Dendritic cell treated with granulocyte-macrophage colony-stimulating factor and Interleukin-4, amounts not matched to agents 40 ng/mL and 50 ng/mL, for 4 days (primary cell): ENCODE data around the gene DEGS2.

Experiments used
- H3K27ac Mint-ChIP-seq: one replicate; pipeline ENCODE4 v1.8.0; 2022; ENCODE audit warnings: mild to moderate bottlenecking, mixed read lengths
- H3K27me3 Mint-ChIP-seq: one replicate; pipeline ENCODE4 v1.8.0; 2022; ENCODE audit warnings: mild to moderate bottlenecking, mixed read lengths
- H3K36me3 Mint-ChIP-seq: one replicate; pipeline ENCODE4 v1.8.0; 2022; ENCODE audit warnings: low read depth, mixed read lengths
- H3K4me1 Mint-ChIP-seq: one replicate; pipeline ENCODE4 v1.8.0; 2022; ENCODE audit warnings: low read depth, mixed read lengths
- H3K4me3 Mint-ChIP-seq: one replicate; pipeline ENCODE4 v1.8.0; 2022; ENCODE audit warnings: mild to moderate bottlenecking, moderate library complexity, mixed read lengths
- H3K9me3 Mint-ChIP-seq: one replicate; pipeline ENCODE4 v1.8.0; 2022; ENCODE audit warnings: mixed read lengths
- intact Hi-C: fragments of 100-400 bp; cut with micrococcal nuclease; formaldehyde crosslinking; loops from one replicate; pipeline ENCODE4 v1.15.0; 2022

DEGS2 gene

DNA sequence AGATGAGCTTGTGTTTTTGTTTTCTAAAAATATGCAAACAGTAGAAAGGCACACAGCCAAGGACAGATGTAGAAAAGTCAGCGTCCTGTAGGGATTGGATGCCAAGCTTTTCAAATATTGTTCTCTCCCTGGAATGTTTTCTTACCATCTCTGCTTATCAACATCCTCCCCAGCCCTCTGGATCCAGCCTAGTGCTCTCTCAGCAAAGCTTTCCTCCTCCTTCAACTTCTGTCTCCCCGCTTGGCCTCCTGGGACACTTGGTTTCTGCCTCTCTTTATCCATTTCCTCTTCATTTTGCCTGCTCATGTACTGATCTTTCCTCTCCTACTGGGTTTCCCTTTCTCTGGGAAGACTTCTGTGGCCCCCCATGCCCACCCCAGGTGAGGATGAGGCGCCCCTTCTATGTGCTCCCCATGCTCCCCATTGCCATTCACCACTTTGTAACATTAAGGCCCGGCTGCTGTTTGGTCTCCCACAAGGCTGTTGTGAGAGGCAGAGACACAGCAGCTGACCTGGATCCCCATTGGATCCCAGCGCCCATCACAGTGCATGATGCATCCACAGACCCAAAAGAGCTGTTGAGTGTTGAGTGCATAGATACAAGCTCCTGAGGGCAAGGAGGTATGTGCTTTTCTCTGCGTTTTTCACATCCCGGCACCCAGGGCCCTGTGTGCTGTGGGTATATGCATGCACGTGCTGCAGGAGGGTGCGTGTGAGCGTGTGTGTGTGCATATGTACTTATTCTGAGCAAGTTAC lies 56.0 kb downstream of the DEGS2 start:
- peak overlapping the region; percentile 33 for H3K27ac Mint-ChIP-seq
- intact Hi-C loops = loop anchor here (2.0 kb wide), 1 partner anchor 47 kb away; no protein-coding TSS in a partner anchor
- peaks cover 65% of the 10 kb centered on the region for H3K4me1 Mint-ChIP-seq
- no peaks in the 10 kb centered on the region for H3K9me3 Mint-ChIP-seq
- H3K36me3 Mint-ChIP-seq = peaks cover 97% of the 10 kb centered on the region
- no peaks in the 10 kb centered on the region for H3K27me3 Mint-ChIP-seq
- H3K4me3 Mint-ChIP-seq = no peak overlapping the region

DNA sequence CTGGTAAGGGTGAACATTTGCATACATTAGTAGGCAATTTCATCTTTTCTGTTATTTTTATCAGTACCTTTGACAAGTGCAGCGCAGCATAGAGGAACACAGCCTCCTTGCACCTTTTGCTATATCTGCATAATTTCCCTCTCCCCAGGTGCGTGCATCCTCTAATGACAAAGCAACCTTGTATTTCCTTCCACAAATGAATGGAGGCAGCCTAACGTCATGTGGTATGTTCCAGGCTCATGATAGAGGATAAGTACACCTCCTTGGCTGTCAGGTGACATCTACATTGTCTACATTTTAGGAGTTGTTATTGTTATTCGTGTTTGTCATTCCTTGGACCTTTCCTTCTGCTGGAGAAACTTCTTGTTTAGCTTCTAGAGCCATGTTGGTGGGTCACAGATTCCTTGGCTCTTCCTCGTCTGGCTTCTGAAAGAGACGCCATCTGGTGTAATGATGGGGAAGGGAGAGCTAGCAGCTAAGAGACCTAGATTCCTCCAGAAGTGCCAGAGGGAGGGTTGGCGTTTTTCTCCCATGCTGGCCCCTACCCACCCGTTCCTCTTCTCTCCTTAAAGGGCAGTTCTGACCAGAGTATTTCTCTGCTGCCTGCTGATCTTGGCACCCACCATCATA lies 57.2 kb downstream of the DEGS2 start:
- intact Hi-C loops = no loop called here
- H3K4me1 Mint-ChIP-seq = peaks cover 62% of the 10 kb centered on the region
- peaks cover 97% of the 10 kb centered on the region for H3K36me3 Mint-ChIP-seq
- H3K4me3 Mint-ChIP-seq = no peak overlapping the region
- H3K27me3 Mint-ChIP-seq = no peaks in the 10 kb centered on the region
- H3K9me3 Mint-ChIP-seq = no peaks in the 10 kb centered on the region
- H3K27ac Mint-ChIP-seq = no peak overlapping the region

DNA sequence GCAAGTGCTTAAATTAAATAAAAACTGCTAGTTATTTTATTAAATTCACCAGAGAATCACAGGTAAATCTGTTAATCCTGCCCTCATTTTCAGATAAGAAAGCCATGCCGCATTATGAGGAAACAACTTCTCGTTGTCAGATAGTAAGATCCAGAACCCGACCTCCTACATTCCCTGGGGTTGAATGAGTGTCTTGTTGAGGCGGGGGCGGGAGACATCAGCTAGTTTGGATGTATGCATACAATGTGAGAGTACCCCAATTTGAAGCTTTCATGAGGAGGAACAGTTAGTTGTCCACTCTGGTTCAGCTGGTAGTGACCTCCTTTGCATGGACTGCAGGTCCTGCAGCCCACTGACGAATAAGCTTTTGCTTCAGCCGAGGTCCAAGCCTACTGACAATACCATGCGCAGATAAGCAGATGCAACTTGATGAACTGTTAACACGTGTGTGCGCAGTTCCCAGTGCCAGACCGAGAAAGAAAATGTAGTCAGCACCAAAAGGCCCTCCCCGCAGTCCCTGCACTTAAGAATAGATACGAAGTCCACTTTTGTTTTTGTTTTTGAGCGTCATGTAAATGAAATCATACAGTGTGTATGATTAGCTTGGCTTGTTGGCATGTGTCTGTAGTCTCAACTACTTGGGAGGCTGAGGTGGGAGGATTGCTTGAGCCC lies 59.3 kb downstream of the DEGS2 start:
- H3K9me3 Mint-ChIP-seq = no peaks in the 10 kb centered on the region
- H3K27ac Mint-ChIP-seq = no peak overlapping the region
- intact Hi-C loops = no loop called here
- H3K4me3 Mint-ChIP-seq = no peak overlapping the region
- peaks cover 43% of the 10 kb centered on the region for H3K4me1 Mint-ChIP-seq
- peaks cover 99% of the 10 kb centered on the region for H3K36me3 Mint-ChIP-seq
- no peaks in the 10 kb centered on the region for H3K27me3 Mint-ChIP-seq

DNA sequence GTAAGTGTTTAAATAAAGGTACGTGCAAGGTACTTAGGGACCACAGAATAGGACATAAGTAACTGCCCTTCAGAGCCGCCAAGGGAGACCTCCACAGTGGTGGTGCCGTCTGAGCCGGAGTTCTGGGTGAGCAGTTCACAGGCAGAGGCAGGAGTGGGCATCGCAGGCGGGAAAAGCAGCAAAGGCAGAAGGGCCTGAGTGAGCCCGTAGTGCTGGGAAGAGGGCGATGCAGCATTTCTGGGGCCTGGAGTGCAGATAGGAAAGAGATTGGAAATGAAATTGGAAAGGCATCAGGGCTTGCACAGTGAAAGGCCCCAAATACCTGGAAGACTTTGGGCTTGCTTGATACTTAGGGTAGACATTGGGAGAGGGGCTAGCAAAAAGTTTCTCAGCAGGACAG lies 61.3 kb downstream of the DEGS2 start:
- Mint-ChIP-seq H3K36me3 (peaks cover 99% of the 10 kb centered on the region), H3K9me3 (no peaks in the 10 kb centered on the region), H3K4me3 (no peak overlapping the region), H3K27me3 (no peaks in the 10 kb centered on the region), H3K27ac (no peak overlapping the region), H3K4me1 (peaks cover 23% of the 10 kb centered on the region)
- intact Hi-C loops = no loop called here

DNA sequence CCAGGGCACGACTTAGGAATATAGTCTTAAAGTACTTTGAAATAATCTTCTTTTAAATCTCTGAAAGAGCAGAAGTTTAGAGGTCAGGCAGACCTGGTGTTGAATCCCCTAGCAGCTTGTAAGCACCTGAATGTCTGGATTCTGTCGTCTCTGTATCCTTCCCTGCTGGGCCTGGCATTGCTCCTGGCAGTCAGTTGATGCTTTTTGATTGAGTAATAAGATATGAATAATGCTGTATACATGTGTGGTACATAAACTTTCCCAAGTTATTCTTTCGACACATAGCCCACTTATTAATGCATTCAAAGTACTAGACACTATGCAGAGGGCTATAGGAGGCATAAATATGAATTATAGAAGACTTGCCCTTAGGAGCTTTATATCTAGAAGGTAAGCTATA lies 62.8 kb downstream of the DEGS2 start:
- intact Hi-C loops = no loop called here
- Mint-ChIP-seq H3K9me3 (no peaks in the 10 kb centered on the region), H3K36me3 (peaks cover 98% of the 10 kb centered on the region), H3K27ac (no peak overlapping the region), H3K27me3 (no peaks in the 10 kb centered on the region), H3K4me3 (no peak overlapping the region), H3K4me1 (peaks cover 12% of the 10 kb centered on the region)
